K562 (cell line): ENCODE results near the gene USP37. TPM values are rescaled to one million over a fixed set of nuclear protein-coding genes. Genes with fewer than 3 reads are reported as not detected.
"Not testable (repeated sequence)": the region's sequence is repeated elsewhere in the genome, so short reads cannot be mapped to it uniquely, and the experiment has no call there.

Experiments used
- ATAC-seq: fragments of 200-7000 bp; cut with Tn5 transposase; 3 replicates; pipeline ENCODE4 v1.9.1; 2020; ENCODE audit warnings: moderate library complexity
- BruUV-seq: library from RNA; stranded (reverse); fragments of 400-500 nt; replicated peaks from 2 replicates; lab custom pipeline; 2021; lab: Mats Ljungman, UMichigan
- CTCF ChIA-PET: fragments of 300-600 bp; formaldehyde crosslinking; extraction: SDS; loops from one replicate; lab custom pipeline; 2021; ENCODE audit warnings: low intra/inter-chr PET ratio; lab: Yijun Ruan, JAX
- POLR2A ChIA-PET: fragments of 300-600, 350-650 bp; sonication (Branson Sonifier 250); formaldehyde crosslinking; extraction: SDS; loops from one replicate; lab custom pipeline; 2021; ENCODE audit warnings: antibody characterized with exemption, inconsistent platforms; lab: Yijun Ruan, JAX
- DNase-seq, 4 experiments: peaks; one replicate each; pipeline versions ENCODE4 v3.0.0 to v3.0.0-alpha.2; 2011 to 2018; ENCODE audit warnings: low spot score in 3 of 4, mixed read lengths in 3 of 4; ENCODE audit errors: extremely low read depth in 1 of 4
- FAIRE-seq: peaks from 2 replicates; lab custom pipeline; 2011; peaks lifted over from hg19 to GRCh38; lab: Jason Lieb, UNC
- H2AFZ ChIP-seq: 2 replicates; pipeline ENCODE4 v1.6.0; 2011; ENCODE audit warnings: low read depth, low read length, control low read depth, inconsistent platforms
- H3K27ac ChIP-seq: fragments of 200-600 bp; 3 replicates; pipeline ENCODE4 v1.8.0; 2011; ENCODE audit warnings: low read depth, mild to moderate bottlenecking, control low read depth, inconsistent platforms, low read length, moderate library complexity, mixed read lengths; ENCODE audit errors: extremely low read depth
- H3K27me3 ChIP-seq, 2 experiments: fragments of 300-600 bp in 1 of 2; 2 replicates in 1 of 2; 3 replicates in 1 of 2; pipeline versions ENCODE4 v1.6.0 to v1.8.0; 2011; ENCODE audit warnings: inconsistent platforms in 2 of 2, low read length in 2 of 2, mild to moderate bottlenecking in 1 of 2, mixed read lengths in 1 of 2, moderate library complexity in 1 of 2; ENCODE audit not compliant: control insufficient read depth in 2 of 2, insufficient read depth in 2 of 2
- H3K36me3 ChIP-seq: fragments of 300-600 bp; 3 replicates; pipeline ENCODE4 v1.8.0; 2011; ENCODE audit warnings: mild to moderate bottlenecking, low read length, inconsistent platforms; ENCODE audit not compliant: control insufficient read depth, insufficient read depth
- H3K4me1 ChIP-seq, 2 experiments: fragments of 200-600 bp in 1 of 2; replicated peaks in 1 of 2; 2 replicates in 1 of 2; 3 replicates in 1 of 2; pipeline versions ENCODE4 v1.5.1 to v1.8.0; 2011; ENCODE audit warnings: inconsistent platforms in 2 of 2, low read length in 2 of 2, mild to moderate bottlenecking in 1 of 2, mixed read lengths in 1 of 2, moderate library complexity in 1 of 2; ENCODE audit not compliant: control insufficient read depth in 2 of 2, insufficient read depth in 2 of 2
- H3K4me2 ChIP-seq: 2 replicates; pipeline ENCODE4 v1.6.1; 2011; ENCODE audit warnings: low read length, control low read depth, inconsistent platforms, mixed read lengths; ENCODE audit not compliant: insufficient read depth
- H3K4me3 ChIP-seq: fragments of 200-600 bp; sonication (generic), shearing (Covaris generic); 2 replicates; pipeline ENCODE4 v1.5.1; 2016; ENCODE audit warnings: control low read depth, inconsistent platforms
- H3K79me2 ChIP-seq: fragments of 200-600 bp; 3 replicates; pipeline ENCODE4 v1.8.0; 2011; ENCODE audit warnings: low read length, inconsistent platforms; ENCODE audit not compliant: control insufficient read depth, insufficient read depth
- H3K9ac ChIP-seq, 2 experiments: 2 replicates each; pipeline versions ENCODE4 v1.6.0 to v1.6.1; 2011; ENCODE audit warnings: low read depth in 2 of 2, low read length in 2 of 2, control low read depth in 1 of 2, inconsistent platforms in 1 of 2, mild to moderate bottlenecking in 1 of 2, mixed read lengths in 1 of 2; ENCODE audit not compliant: insufficient read depth in 1 of 2
- H3K9me1 ChIP-seq: one replicate; pipeline ENCODE4 v1.6.0; 2011; ENCODE audit warnings: inconsistent platforms, mild to moderate bottlenecking, low read length, moderate library complexity; ENCODE audit not compliant: control insufficient read depth, insufficient read depth
- H3K9me3 ChIP-seq: replicated peaks from 2 replicates; pipeline ENCODE4 v1.5.1; 2011; ENCODE audit warnings: low read depth, low read length, inconsistent platforms; ENCODE audit not compliant: control insufficient read depth, insufficient read depth
- H4K20me1 ChIP-seq: replicated peaks from 2 replicates; pipeline ENCODE4 v1.6.1; 2011; ENCODE audit warnings: low read length, inconsistent platforms, mixed read lengths; ENCODE audit not compliant: control insufficient read depth, insufficient read depth
- ARNT ChIP-seq, 2 experiments: fragments of 450-650 bp; IDR thresholded peaks; 2 replicates each; pipeline ENCODE4 v1.6.1; 2016; ENCODE audit warnings: mild to moderate bottlenecking in 1 of 2
- ETV1 ChIP-seq: fragments of 450-650 bp; conservative IDR thresholded peaks from 2 replicates; pipeline ENCODE4 v1.6.1; 2016; ENCODE audit warnings: missing genetic modification characterization, control low read depth, low read depth, missing compliant biosample characterization
- KDM2B ChIP-seq: fragments of 250-450 bp; sonication (Bioruptor Pico); IDR thresholded peaks from 2 replicates; pipeline ENCODE4 v1.8.0; 2021; ENCODE audit warnings: mild to moderate bottlenecking, moderate library complexity
- MEIS2 ChIP-seq: fragments of 450-650 bp; IDR thresholded peaks from 2 replicates; pipeline ENCODE4 v1.6.1; 2014; ENCODE audit warnings: mild to moderate bottlenecking; ENCODE audit not compliant: partially characterized antibody
- ZNF146 ChIP-seq: IDR thresholded peaks from one replicate; pipeline ENCODE4 v1.6.1; 2018; ENCODE audit warnings: missing compliant biosample characterization; ENCODE audit not compliant: unreplicated experiment
- WGBS: fragments of 100-300 bp; shearing (Covaris generic); methylation state at CpG from one replicate; pipeline ENCODE4 v1.1.6; 2016; ENCODE audit warnings: low coverage, mixed read lengths; ENCODE audit not compliant: insufficient coverage; ENCODE audit errors: missing lambda C conversion rate; 5-methylcytosine and 5-hydroxymethylcytosine counted together
- in situ Hi-C: fragments of 300-500 bp; cut with MboI; formaldehyde crosslinking; loops from 4 replicates; pipeline ENCODE4 v1.15.0; 2018; ENCODE audit warnings: inconsistent platforms, mixed read lengths
- intact Hi-C: fragments of 100-400 bp; cut with micrococcal nuclease; formaldehyde crosslinking; loops from 2 replicates; pipeline ENCODE4 v1.14.2; 2022
- polyA plus RNA-seq, 8 experiments: library from polyadenylated mRNA; depleted of rRNA in 4 of 8; stranded (reverse) in 5 of 8; unstranded in 3 of 8; fragments of >200 nt; fragmentation: Nextera tagmentation in 2 of 8; fragmentation: Illumina TruSeq in 1 of 8; extraction: Ambion mirVana in 2 of 8; extraction: Trizol in 1 of 8; gene quantifications; 2 replicates each; pipeline versions ENCODE4 v1.2.1 to v1.2.3, GENCODE V29; 2011 to 2014; ENCODE audit warnings: inconsistent platforms in 1 of 8, missing spikeins in 1 of 8
- total RNA-seq, 7 experiments: library from RNA; depleted of rRNA in 6 of 7; stranded (reverse); fragments of >200 nt in 6 of 7; fragmentation: Illumina TruSeq in 2 of 7; extraction: Trizol in 2 of 7; gene quantifications; 2 replicates each; pipeline versions ENCODE4 v1.2.1 to v1.2.3, GENCODE V29; 2011 to 2021; ENCODE audit warnings: low replicate concordance in 1 of 7

The USP37 gene
- total and polyA plus RNA-seq, 9 of the 15 experiments (the other 6 are each of a cell fraction or from before 2014, with no cell fraction given): 2.0 to 14.2 (median 8.5) TPM

DNA sequence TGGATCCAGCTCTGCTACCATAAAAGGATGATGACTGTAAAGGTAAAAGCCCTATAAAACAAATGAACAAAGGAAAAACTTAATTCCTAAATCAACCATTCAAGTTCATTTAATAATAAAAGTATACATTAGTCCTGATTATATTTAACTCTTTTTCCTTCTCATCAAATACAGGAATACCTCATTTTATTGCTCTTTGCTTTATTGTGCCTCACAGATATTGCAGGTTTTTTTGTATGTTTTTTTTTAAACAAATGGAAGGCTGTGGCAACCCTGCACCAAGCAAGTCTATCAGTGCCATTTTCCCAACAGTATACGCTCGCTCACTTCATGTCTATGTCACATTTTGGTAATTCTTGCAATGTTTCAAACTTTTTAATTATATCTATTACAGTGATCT, 38.2 kb downstream of the USP37 start:
- POLR2A ChIA-PET: interaction anchor here (1.2 kb wide), 1 partner anchor 14 kb away, joined by 3 read pairs; no protein-coding TSS in a partner anchor
- Histone ChIP-seq H3K36me3 (peaks cover 69% of the 10 kb centered on the region; the same call in 2 of the 3 replicates), H3K9me1 (no peaks in the 10 kb centered on the region), H3K27ac (no peak overlapping the region), H3K79me2 (no peaks in the 10 kb centered on the region), H4K20me1 (no peaks in the 10 kb centered on the region), H2AFZ (no peak overlapping the region), H3K4me1 (no peaks in the 10 kb centered on the region), H3K9ac (no peak overlapping the region), H3K4me2 (no peak overlapping the region), H3K4me3 (no peak overlapping the region), H3K27me3 (no peaks in the 10 kb centered on the region), H3K9me3 (no peaks in the 10 kb centered on the region)
- FAIRE-seq (no peak), ATAC-seq (no peak), DNase-seq (no peak)
- TF ChIP-seq MEIS2: no peak
- no peak for TF ChIP-seq ETV1 (tag)
- TF ChIP-seq ARNT (IDR thresholded peaks at IDR 0.05): peak in 1 of 2 experiments; percentile 93; a peak in 2 of 4 replicates
- no peak for TF ChIP-seq KDM2B (CRISPR knock-in tag)
- WGBS: 100% methylated on average over 2 of the region's 2 CpGs
- in situ Hi-C loops: no loop called here
- intact Hi-C loops: no loop called here
- BruUV-seq: no TSS peak
- CTCF ChIA-PET: no interaction called here

DNA sequence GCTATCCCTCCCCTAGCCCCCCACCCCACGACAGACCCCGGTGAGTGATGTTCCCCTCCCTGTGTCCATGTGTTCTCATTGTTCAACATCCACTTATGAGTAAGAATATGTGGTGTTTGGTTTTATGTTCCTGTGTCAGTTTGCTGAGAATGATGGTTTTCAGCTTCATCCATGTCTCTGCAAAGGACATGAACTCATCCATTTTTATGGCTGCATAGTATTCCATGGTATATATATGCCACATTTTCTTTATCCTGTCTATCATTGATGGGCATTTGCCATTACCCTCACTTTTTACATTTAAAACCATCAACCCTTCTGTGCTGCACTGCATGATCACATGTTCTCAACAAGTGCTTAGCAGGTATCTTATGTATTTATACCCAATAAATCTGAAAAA, 39.7 kb downstream of the USP37 start:
- H3K4me1 ChIP-seq, intact Hi-C loops, H3K79me2 ChIP-seq, DNase-seq, H2AFZ ChIP-seq, ATAC-seq, FAIRE-seq, BruUV-seq, H3K27ac ChIP-seq, H3K9ac ChIP-seq, H3K4me3 ChIP-seq, H3K27me3 ChIP-seq, H3K9me1 ChIP-seq, H3K9me3 ChIP-seq, H4K20me1 ChIP-seq: not testable (repeated sequence)
- H3K36me3 ChIP-seq: peaks cover 70% of the 10 kb centered on the region; the same call in 2 of the 3 replicates
- CTCF ChIA-PET: interaction anchor here (0.7 kb wide), 1 partner anchor 11 kb away, joined by 3 read pairs; no protein-coding TSS in a partner anchor
- TF ChIP-seq ZNF146 (CRISPR knock-in tag): peak; percentile 75
- TF ChIP-seq, all 486 proteins: peak for 1; not testable (repeated sequence) for 485
- POLR2A ChIA-PET, H3K4me2 ChIP-seq, in situ Hi-C loops: not testable (repeated sequence)
- WGBS: 82% methylated on average over 2 of the region's 2 CpGs
